Neural cell (in vitro differentiated cells): ENCODE data around the gene TMEM225.

Source experiments
- CTCF ChIP-seq: fragments of 450-650 bp; IDR thresholded peaks from 2 replicates; pipeline ENCODE4 v1.5.1; 2014; ENCODE audit warnings: antibody characterized with exemption, mild to moderate bottlenecking, moderate library complexity; ENCODE audit not compliant: poor library complexity, severe bottlenecking
- POLR2AphosphoS5 ChIP-seq: IDR thresholded peaks from 2 replicates; pipeline ENCODE4 v1.6.1; 2012

GRCh38 chr11:123904932-123905331, 19.5 kb upstream of the TMEM225 start:
- no peak for TF ChIP-seq CTCF
- no peak for TF ChIP-seq POLR2AphosphoS5
